HG03025 (cell line): ENCODE data around the gene TPCN2.

Experiments used
- ATAC-seq: cut with Tn5 transposase; IDR thresholded peaks from one replicate; pipeline ENCODE4 v1.9.1; 2021; ENCODE audit warnings: mild to moderate bottlenecking, moderate library complexity; ENCODE audit not compliant: unreplicated experiment, low FRiP score

The TPCN2 gene

DNA sequence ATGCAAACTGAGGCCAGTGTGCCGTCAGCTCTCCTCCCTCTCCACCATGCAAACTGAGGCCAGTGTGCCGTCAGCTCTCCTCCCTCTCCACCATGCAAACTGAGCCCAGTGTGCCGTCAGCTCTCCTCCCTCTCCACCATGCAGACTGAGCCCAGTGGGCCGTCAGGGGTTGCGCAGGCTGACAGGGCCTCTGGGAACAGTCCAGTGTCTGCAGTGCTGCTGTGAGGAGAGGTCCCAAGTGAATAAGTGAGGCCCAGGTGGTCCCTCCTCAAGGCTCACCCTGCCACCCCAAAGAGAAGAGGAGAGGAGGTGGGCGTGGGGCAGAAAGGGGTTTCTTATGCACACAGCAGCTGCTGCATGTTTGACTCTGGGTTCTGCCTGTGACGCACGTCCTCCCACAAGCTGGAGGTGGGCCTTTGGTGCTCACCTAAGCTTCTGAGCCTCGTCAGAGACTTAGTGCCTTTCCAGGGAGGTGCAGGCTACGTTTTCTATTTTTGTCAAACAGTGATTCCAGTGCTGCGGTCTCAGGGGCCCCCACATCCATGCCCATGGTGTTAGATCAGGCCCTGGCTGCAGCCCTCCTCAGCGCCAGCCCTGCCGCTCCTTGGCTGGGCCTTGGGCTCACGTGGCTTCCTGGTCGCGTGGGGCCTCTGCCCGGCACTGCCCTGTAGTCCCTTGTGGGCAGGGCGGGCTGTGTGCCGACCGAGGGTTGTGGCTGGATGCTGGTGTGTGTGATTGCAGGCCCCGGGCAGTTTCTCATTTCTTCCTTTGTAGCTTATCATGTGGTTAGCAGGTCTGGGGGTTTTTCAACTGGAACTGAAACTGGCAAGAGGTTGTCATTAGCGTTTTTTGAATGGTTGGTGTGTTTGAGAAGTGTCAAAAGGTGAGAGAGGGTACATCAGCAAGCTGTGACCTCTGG, 7.1 kb downstream of the TPCN2 start:
- peak; percentile 61 for ATAC-seq

DNA sequence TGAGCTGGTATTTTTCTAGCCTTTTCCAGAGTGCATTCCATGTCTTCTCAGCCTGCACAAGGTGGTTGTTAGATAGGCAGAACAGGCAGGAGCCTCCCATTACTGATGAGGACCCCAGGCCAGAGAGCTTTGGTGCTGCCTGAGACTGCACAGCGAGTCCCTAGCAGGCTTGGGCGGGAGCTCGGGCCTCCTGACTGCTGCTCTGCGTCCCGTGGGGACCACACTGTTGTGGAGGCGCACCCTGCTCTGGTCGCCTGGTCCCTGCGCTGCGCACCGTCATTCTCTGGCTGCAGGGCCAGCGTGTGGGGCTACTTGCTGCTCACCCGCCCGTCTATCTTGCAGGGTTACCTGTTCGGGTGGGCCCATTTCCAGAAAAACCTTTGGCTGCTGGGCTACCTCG, 8.5 kb downstream of the TPCN2 start:
- ATAC-seq: no peak

DNA sequence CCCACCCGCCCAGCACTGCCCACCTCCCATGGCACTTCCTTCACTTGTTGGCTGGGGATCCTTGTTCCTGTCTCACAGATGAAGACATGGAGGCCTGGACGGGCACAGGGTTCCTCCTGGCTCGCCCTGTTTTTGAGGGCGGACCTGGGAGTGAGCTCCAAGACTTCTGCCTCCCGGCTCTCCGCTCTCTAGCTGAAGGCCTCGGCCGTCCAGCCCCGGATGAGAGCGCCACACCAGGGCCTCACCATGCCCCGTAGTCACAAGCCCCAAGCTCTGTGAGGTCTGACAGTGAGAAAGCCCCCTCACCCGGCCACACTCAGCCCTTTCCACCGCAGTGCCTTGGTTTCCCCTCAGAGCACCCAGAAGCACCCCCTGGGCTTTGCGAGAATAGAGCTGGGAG, 9.1 kb downstream of the TPCN2 start:
- no peak for ATAC-seq

DNA sequence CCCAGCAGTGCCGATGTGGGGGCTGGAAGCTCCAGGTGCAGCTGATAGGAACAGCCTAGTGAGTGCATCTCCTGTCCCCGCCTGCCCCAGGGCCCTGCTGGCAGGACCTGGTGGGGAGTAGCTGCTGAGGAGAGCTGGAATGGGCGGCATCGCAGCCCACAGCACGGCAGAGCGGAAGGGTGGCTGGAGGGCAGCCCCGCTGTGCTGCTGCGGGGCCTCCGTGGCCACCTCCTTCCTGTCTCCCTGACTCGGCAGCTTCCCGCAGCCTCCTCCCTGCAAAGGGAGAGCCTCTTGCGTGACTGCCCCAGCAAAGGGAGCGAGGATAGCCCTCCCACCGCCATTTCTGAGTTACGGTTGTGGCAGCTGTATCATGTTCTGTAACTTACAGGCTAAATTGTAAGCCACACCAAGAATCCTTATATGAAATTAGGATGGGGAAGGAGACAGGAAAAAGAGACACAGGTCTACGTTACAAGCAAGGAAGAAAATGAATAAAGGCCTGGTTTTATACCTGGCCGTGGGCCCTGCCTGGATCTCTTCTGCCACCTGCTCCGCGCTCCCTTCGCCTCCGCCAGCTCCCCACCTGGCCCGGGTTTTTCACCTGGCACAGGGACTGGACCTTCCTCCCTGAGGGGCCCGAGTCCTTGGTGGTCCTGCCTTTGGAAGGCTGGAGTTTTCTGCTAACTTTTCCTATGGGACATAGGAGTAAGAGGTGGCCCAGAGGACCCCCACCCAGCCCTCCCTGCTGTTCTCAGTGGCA, 10.0 kb downstream of the TPCN2 start:
- no peak for ATAC-seq

GRCh38 chr11:69059429-69059828, 10.7 kb downstream of the TPCN2 start:
- no peak for ATAC-seq

GRCh38 chr11:69059985-69060384, 11.3 kb downstream of the TPCN2 start:
- no peak for ATAC-seq

DNA sequence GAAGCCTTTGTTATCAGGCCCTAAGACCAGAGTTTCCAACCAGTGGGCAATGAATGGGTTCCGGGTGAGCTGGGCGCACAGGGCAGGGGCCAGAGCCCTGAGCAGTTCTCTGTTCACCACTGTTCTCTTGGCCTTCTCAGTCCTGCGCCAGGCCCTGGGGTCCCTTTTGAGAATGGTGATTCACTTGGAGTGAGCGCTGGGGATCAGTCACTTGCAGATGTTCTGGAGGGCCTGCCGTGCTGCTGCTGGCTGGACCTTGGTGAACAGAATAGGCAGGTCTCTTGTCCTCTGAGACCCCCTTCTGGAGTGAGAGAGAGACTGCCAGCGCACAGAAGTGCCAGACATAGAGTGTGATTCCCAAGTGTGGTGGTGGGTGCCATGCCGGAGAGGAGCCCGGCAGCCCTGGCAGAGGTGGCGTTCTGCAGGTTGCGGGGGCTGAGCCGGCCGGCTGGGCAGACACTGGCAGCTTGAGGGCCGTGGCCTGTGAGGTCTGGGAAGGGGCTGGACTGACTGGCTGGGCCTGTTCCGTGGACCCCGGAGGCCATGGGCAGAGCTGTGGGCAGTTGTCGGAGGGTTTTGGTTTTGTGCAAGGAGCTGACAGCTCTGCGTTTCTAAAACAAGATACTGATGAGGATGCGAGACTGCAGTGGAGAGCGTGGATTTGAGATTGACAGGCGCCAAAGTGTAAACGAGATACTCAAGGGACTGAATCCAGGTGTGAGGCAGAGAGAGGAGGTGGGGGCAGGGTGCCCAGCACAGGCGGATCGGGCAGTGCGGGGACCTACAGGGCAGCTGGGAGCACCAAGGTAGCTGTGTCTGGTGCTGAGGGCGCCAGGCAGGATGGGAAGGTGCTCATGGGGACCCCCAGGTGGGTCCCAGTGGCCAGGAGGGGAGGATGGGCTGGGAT, 12.3 kb downstream of the TPCN2 start:
- ATAC-seq: no peak

- ATAC-seq: no peak
Measured at GRCh38 chr11:69061713-69062053, 13.0 kb downstream of the TPCN2 start.

DNA sequence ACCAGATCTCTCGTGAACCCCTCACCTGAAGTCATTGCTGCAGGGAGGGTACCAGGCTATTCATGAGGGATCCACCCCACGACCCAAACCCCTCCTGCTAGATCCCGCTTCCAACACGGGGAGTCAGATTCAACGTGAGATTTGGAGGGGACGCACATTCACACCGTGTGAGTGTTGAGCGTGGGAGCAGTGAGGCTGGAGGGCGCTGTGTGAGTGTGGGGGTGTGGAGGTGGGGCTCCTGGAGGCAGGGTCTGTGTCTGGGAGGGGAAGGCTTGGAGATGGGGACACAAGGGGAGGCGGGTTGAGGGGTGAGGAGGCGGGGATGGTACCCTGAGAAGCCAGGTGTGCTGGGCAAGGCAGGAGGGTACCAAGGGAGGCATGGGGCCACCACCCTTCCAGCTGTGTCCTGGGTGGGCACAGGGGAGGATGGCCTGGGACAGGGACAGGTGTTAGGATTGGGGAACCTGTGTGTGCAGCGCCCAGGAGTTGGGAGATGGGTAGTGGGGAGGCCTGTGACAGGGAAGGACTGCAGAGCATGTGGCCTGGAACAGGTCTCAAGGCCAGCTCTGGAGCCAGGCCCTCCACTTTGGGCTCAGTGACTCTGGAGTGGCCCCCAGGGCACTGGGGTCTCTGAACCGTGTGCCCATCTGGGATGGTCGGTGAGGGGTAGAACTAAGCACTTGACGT, 13.6 kb downstream of the TPCN2 start:
- ATAC-seq: no peak

DNA sequence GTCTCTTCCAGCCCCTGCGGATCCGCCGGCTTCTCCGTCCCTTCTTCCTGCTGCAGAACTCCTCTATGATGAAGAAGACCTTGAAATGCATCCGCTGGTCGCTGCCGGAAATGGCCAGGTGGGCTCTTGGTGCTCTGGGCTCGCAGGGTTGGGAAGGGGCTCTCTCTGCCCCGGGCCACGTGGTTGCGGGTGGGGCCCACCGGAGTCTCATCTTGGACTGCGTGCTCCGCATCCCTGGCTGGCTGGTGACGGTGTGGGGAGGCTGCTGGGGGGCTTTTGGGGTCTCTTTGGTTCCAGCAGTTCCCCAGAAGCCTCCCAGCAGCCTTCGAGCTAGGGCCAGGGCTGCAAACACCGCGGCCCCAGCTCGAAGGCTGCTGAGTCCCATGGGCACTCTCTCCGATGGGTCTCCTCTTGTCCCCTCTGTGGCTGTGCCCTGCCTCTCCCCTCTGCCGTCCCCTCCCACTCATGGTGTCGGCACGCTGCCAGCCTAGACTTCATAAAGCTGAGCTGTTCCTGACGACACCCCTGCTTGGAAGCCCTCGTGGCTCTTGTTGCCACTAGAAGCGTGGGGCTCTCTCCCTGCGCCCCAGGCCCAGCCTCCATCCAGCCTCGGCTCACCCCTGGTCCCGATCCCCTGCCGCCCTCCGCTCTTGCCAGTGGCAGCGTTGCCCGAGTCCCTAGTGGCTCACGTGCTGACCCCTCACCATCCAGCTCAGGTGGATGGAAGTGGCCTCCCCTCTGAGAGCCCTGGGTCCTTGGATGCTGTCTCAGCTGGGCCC, 14.3 kb downstream of the TPCN2 start:
- ATAC-seq: no peak

DNA sequence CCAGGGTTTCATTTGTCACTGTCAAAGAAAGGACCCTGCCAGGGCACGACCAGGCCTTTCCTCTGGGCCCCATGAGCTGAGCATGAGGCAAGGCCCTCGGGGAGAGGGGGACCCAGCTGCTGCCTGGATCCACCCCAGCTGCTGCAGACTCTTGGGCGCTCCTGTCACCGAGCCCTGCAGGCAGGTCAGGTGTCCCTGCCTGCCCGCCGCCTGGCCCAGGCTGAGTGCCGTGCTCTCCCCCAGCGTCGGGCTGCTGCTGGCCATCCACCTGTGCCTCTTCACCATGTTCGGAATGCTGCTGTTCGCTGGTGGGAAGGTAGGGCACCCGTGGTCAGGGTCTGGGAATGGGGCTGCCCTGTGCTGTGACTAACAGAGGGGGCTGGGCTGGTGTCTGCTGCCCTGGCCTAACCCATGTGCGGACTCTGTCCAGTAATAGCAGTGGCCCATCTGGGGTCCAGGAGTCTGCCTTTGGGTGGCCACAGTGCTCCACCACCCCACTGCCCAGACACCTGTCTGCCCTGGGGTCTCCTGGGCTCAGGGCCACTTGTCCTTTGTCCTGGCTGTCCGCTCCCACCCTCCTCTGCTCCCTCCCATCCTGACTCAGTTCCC, 15.0 kb downstream of the TPCN2 start:
- no peak for ATAC-seq

DNA sequence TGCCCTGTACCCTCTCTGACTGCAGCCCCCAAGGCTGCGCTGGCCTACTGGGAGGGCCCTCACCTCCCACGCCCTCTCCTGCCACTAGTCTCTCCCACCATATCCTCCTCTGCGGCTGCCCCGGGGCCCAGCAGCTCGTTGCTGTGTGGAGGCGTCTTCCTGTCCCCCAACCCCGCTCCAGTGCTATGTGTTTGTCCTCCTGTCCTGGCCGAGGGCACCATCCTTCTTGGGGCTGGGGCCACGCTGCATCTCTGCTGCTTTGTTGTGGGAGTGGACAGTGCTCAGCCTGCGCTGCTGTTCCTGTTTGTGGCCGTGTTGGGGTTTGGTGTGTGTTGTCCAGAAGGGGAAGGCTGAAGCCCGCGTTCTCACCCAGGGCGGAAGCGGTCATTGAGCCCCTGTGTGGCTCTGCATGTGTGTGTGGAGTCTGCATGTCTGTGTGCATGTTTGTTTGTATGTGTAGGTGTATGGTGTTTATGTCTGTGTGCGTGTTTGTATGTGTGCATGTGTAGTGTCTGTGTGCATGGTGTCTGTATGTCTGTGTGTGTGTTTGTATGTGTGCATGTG, 15.7 kb downstream of the TPCN2 start:
- ATAC-seq: no peak

GRCh38 chr11:69065147-69065710, 16.5 kb downstream of the TPCN2 start:
- no peak for ATAC-seq

DNA sequence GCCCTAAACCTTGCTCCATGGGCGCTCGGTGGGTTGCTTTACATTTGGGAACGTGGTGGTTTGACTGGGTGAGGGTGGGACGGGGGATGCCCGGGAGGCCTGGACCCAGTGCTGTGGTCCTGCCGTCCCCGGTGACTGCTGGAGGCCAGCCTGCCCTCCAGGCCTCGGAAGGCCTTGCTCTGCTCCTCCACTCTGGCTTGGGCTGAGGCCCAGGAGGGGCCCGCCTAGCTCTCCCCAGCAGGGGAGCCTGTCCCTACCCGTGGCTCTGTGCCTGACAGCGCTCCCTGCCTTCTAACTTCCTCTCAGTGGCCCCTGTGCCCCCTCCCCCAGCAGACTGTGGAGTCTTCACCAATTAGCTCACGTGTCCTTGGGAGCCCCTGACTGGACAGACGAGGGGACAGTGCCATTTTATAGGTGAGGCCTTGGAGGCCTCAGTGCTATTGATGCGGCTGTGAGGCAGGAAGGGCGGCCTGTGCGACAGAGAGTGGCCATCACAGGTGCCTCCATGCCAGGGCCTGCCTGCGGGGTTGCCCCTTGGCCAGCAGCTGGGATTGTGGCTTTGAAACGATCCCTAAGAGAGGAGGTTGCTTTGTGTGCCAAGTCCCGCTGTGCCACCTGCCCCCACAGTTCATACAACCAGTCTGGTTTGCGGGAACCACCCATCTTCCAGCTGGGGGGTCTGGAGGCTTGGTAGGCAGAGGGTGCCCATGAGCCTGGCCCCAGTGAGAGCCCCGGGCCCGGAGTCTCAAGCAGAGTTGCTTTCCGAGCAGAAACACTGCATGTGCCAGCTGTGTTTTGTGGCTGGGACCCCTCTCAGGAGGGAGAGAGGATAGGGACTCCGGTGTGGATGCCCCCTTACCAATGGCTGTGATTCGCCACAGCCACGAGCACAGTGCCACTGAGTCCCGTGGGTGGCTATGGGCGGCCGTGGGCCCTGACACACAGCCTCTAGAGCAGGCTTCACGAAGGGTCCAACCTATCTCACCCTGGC, 17.7 kb downstream of the TPCN2 start:
- ATAC-seq: no peak

DNA sequence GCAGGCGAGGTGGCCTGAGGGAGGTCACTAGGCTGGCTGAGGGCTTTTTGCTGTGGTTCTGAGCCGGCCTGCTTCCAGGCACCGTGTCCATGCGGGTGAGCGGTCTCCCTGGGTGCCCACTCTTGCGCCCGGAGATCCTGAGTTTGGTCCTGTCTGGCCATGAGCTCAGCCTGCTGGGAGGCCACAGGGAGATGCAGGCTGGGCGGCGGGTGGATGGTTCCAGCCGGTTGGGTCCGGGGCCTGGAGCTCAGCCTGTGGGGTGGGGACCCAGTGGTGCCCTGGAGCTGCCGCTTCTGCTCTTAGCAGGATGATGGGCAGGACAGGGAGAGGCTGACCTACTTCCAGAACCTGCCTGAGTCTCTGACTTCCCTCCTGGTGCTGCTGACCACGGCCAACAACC, 18.5 kb downstream of the TPCN2 start:
- ATAC-seq: no peak

- ATAC-seq: no peak
Measured at GRCh38 chr11:69071086-69071800, 22.5 kb downstream of the TPCN2 start.

GRCh38 chr11:69071956-69072355, 23.2 kb downstream of the TPCN2 start:
- ATAC-seq: no peak
